SK-N-SH (cell line): ENCODE measurements around the gene AFG3L2. TPM values are rescaled to one million over a fixed set of nuclear protein-coding genes. Genes with fewer than 3 reads are reported as not detected.
A peak's percentile ranks its signal among the peaks of the same experiment; 100 is the strongest.

ENCODE experiments used
- CTCF ChIA-PET: fragments of 300-600, 350-600 bp; formaldehyde crosslinking; extraction: SDS; loops from one replicate; lab custom pipeline; 2021; lab: Yijun Ruan, JAX
- POLR2A ChIA-PET: fragments of 350-600 bp; sonication (Branson Sonifier 250); formaldehyde crosslinking; extraction: SDS; loops from one replicate; lab custom pipeline; 2020; ENCODE audit warnings: antibody characterized with exemption, inconsistent platforms; lab: Yijun Ruan, JAX
- DNase-seq: peaks from one replicate; pipeline ENCODE4 v3.0.0; 2012
- H2AFZ ChIP-seq: fragments of 200-600 bp; sonication (generic); 2 replicates; pipeline ENCODE4 v1.8.1; 2016; ENCODE audit warnings: antibody characterized with exemption, mild to moderate bottlenecking, low read depth
- H3F3A ChIP-seq: fragments of 200-600 bp; sonication (generic); replicated peaks from 2 replicates; pipeline ENCODE3; 2016; ENCODE audit warnings: antibody characterized with exemption, mild to moderate bottlenecking; ENCODE audit not compliant: insufficient read depth
- H3K27ac ChIP-seq, 2 experiments: fragments of 200-500 bp in 1 of 2; fragments of 200-600 bp in 1 of 2; sonication (Bioruptor generic) in 1 of 2; sonication (generic), shearing (Covaris generic) in 1 of 2; 2 replicates each; pipeline versions ENCODE4 v1.5.1 to v1.6.1; 2014 to 2016; ENCODE audit warnings: low read depth in 2 of 2, inconsistent platforms in 1 of 2, low read length in 1 of 2, mild to moderate bottlenecking in 1 of 2, mixed read lengths in 1 of 2
- H3K27me3 ChIP-seq: fragments of 200-600 bp; sonication (generic), shearing (Covaris generic); 2 replicates; pipeline ENCODE4 v1.6.1; 2016; ENCODE audit warnings: mixed run types; ENCODE audit not compliant: insufficient read depth
- H3K36me3 ChIP-seq, 2 experiments: fragments of 200-500 bp in 1 of 2; fragments of 200-600 bp in 1 of 2; sonication (Bioruptor generic) in 1 of 2; sonication (generic) in 1 of 2; replicated peaks in 1 of 2; 2 replicates each; pipeline versions ENCODE3 to v1.5.1; 2014 to 2016; ENCODE audit warnings: low read length in 1 of 2, mild to moderate bottlenecking in 1 of 2; ENCODE audit not compliant: insufficient read depth in 2 of 2, control insufficient read depth in 1 of 2
- H3K4me1 ChIP-seq, 2 experiments: fragments of 200-500 bp in 1 of 2; fragments of 200-600 bp in 1 of 2; sonication (Bioruptor generic) in 1 of 2; sonication (generic), shearing (Covaris generic) in 1 of 2; 2 replicates each; pipeline versions ENCODE4 v1.5.1 to v1.6.1; 2014 to 2016; ENCODE audit warnings: low read depth in 1 of 2, low read length in 1 of 2, mixed run types in 1 of 2; ENCODE audit not compliant: insufficient read depth in 2 of 2, control insufficient read depth in 1 of 2
- H3K4me2 ChIP-seq: fragments of 200-600 bp; sonication (generic), shearing (Covaris generic); 2 replicates; pipeline ENCODE4 v1.6.1; 2017; ENCODE audit warnings: mixed run types
- H3K4me3 ChIP-seq, 2 experiments: fragments of 200-500 bp in 1 of 2; fragments of 200-600 bp in 1 of 2; sonication (Bioruptor generic) in 1 of 2; sonication (generic), shearing (Covaris generic) in 1 of 2; 2 replicates each; pipeline versions ENCODE4 v1.5.1 to v1.8.1; 2014 to 2016; ENCODE audit warnings: low read depth in 2 of 2, inconsistent platforms in 1 of 2, low read length in 1 of 2, mild to moderate bottlenecking in 1 of 2, mixed read lengths in 1 of 2, moderate library complexity in 1 of 2
- H3K79me2 ChIP-seq: fragments of 200-600 bp; sonication (generic); 2 replicates; pipeline ENCODE4 v1.8.1; 2017; ENCODE audit warnings: mild to moderate bottlenecking; ENCODE audit not compliant: insufficient read depth
- H3K9ac ChIP-seq: fragments of 200-600 bp; sonication (generic); 2 replicates; pipeline ENCODE4 v1.6.1; 2017; ENCODE audit warnings: mixed run types
- H3K9me2 ChIP-seq: fragments of 200-600 bp; sonication (generic); 2 replicates; pipeline ENCODE4 v1.6.1; 2017; ENCODE audit warnings: mixed run types
- H3K9me3 ChIP-seq: fragments of 200-600 bp; sonication (generic); 2 replicates; pipeline ENCODE4 v1.6.1; 2017; ENCODE audit warnings: mixed run types, mild to moderate bottlenecking, moderate library complexity
- H4K20me1 ChIP-seq: fragments of 200-600 bp; sonication (generic); 2 replicates; pipeline ENCODE4 v1.6.1; 2017; ENCODE audit warnings: mild to moderate bottlenecking, mixed run types; ENCODE audit not compliant: insufficient read depth
- EZH2phosphoT487 ChIP-seq: fragments of 200-600 bp; sonication (generic); IDR thresholded peaks from 2 replicates; pipeline ENCODE4 v1.6.1; 2017; ENCODE audit warnings: low read depth, mixed run types, mild to moderate bottlenecking, antibody characterized with exemption, moderate library complexity, borderline replicate concordance
- JUND ChIP-seq: IDR thresholded peaks from 2 replicates; pipeline ENCODE4 v1.4.0; 2012
- MAX ChIP-seq: IDR thresholded peaks from 2 replicates; pipeline ENCODE4 v1.4.0; 2012; ENCODE audit warnings: low read depth
- MXI1 ChIP-seq: IDR thresholded peaks from 2 replicates; pipeline ENCODE4 v1.6.1; 2012; ENCODE audit warnings: mild to moderate bottlenecking, low read depth, low read length, improper control_type of control experiment
- PBX3 ChIP-seq: IDR thresholded peaks from 2 replicates; pipeline ENCODE4; 2012
- POLR2AphosphoS5 ChIP-seq: IDR thresholded peaks from 2 replicates; pipeline ENCODE4 v1.6.1; 2012; ENCODE audit warnings: low read depth, low read length
- RAD21 ChIP-seq: IDR thresholded peaks from 2 replicates; pipeline ENCODE4 v1.6.1; 2012; ENCODE audit warnings: mild to moderate bottlenecking, low read length
- RCOR1 ChIP-seq: fragments of 150-350 bp; IDR thresholded peaks from 2 replicates; pipeline ENCODE4 v1.6.1; 2017; ENCODE audit warnings: antibody characterized with exemption, low read length
- RFX5 ChIP-seq: IDR thresholded peaks from 2 replicates; pipeline ENCODE4 v1.6.1; 2012; ENCODE audit warnings: mild to moderate bottlenecking, improper control_type of control experiment, low read length
- SIN3A ChIP-seq: IDR thresholded peaks from 2 replicates; pipeline ENCODE4 v1.6.1; 2012; ENCODE audit warnings: low read depth, mild to moderate bottlenecking, low read length, moderate library complexity, borderline replicate concordance
- SMC3 ChIP-seq: IDR thresholded peaks from 2 replicates; pipeline ENCODE4 v1.6.1; 2012; ENCODE audit warnings: low read depth, low read length, improper control_type of control experiment
- WGBS: methylation state at CpG from one replicate; pipeline ENCODE4 v1.1.6; 2017; ENCODE audit warnings: low lambda C conversion rate; 5-methylcytosine and 5-hydroxymethylcytosine counted together
- polyA plus RNA-seq, 3 experiments: library from polyadenylated mRNA; depleted of rRNA; stranded (reverse); fragments of >200 nt; gene quantifications; 2 replicates each; pipeline ENCODE4 v1.2.3, GENCODE V29; 2012
- TF ChIP-seq, protein P1 (sequence below): fragments of 200-600 bp; sonication (generic); IDR thresholded peaks from 2 replicates; pipeline ENCODE4 v1.6.1; 2017; ENCODE audit warnings: antibody characterized with exemption, mild to moderate bottlenecking, moderate library complexity
- TF ChIP-seq, protein P2 (sequence below): IDR thresholded peaks from 2 replicates; pipeline ENCODE4 v1.6.1; 2012; ENCODE audit warnings: mild to moderate bottlenecking, low read depth, low read length, moderate library complexity

AFG3L2 gene
- polyA plus RNA-seq, 1 of the 3 experiments (the other 2 are of a cell fraction) = 26.0 TPM

- POLR2A ChIA-PET = interaction anchor here (1.5 kb wide), 1 partner anchor 287 kb away, joined by 4 read pairs; no protein-coding TSS in a partner anchor
- TF ChIP-seq MAX (no peak; the same call in 1 of the 2 replicates), MXI1 (peak; percentile 41), EZH2phosphoT487 (no peak), SIN3A (peak; percentile 12; the same call in 1 of the 2 replicates), RCOR1 (peak; percentile 33; the same call in 1 of the 2 replicates), JUND (no peak)
- no peaks in the 10 kb centered on the region for H3K27me3 ChIP-seq
- peak overlapping the region; percentile 77 to 90 for H3K4me3 ChIP-seq
- H3K4me1 ChIP-seq = peaks cover 3 to 16% of the 10 kb centered on the region in 2 experiments; a peak in 2 of 4 replicates
- no peaks in the 10 kb centered on the region for H3K9me2 ChIP-seq
- peak overlapping the region; percentile 93 for H3K27ac ChIP-seq
- H3K79me2 ChIP-seq = peaks cover 54% of the 10 kb centered on the region
- peak overlapping the region; percentile 53; the same call in 1 of the 2 replicates for H2AFZ ChIP-seq
- H4K20me1 ChIP-seq = peaks cover 35% of the 10 kb centered on the region
- CTCF ChIA-PET = interaction anchor here (0.7 to 2.7 kb wide), 7 partner anchors 12 to 368 kb away, joined by 3 to 11 read pairs (median 4); partner anchors contain the start of gene PRELID3A
- H3K4me2 ChIP-seq = peak overlapping the region; percentile 90
- peak overlapping the region; percentile 90 for H3K9ac ChIP-seq
- DNase-seq = peak; percentile 50
- 1% methylated on average over 41 of the region's 42 CpGs for WGBS
- H3K36me3 ChIP-seq = no peaks in the 10 kb centered on the region
- no peaks in the 10 kb centered on the region for H3K9me3 ChIP-seq
- H3F3A ChIP-seq = peaks cover 8% of the 10 kb centered on the region
Measured at GRCh38 chr18:12376034-12376753, 833 bp downstream of the AFG3L2 start.

DNA sequence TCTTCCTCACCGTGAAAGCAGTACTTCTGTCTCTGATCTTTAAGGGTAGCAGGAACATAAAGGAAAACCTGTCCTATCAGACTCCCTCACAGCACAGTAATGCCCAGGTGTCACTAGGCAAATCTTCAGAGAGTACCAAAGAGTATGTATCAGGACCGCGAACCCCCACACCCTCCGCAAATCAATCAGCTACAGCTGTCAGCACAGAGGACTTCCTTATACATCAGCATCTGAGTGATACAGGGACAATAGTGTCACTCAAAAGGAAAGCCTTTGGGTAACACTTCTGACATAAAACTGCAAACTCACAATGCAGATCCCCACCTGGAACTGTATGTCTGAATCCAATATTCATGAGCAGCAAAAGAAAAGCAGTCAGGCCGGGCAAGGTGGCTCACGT lies 2.6 kb downstream of the AFG3L2 start:
- ChIA-PET CTCF (interaction anchor here (0.8 kb wide), 1 partner anchor 16 kb away, joined by 3 read pairs; no protein-coding TSS in a partner anchor), POLR2A (no interaction called here)
- no peaks in the 10 kb centered on the region for H3K9me2 ChIP-seq

More for the DNA sequence above, 2.6 kb downstream of the AFG3L2 start:
- Histone ChIP-seq H3K9me3 (no peaks in the 10 kb centered on the region), H3K27ac (no peak overlapping the region), H3K4me1 (peaks cover 3 to 16% of the 10 kb centered on the region in 2 experiments; a peak in 2 of 4 replicates), H3K9ac (no peak overlapping the region), H3K4me2 (no peak overlapping the region), H3K4me3 (no peak overlapping the region), H4K20me1 (peaks cover 35% of the 10 kb centered on the region), H3K79me2 (peaks cover 72% of the 10 kb centered on the region), H3K36me3 (peaks cover 0 to 9% of the 10 kb centered on the region in 2 experiments), H3F3A (peaks cover 8% of the 10 kb centered on the region), H2AFZ (no peak overlapping the region), H3K27me3 (no peaks in the 10 kb centered on the region)
- WGBS = 96% methylated on average over 6 of the region's 6 CpGs
- TF ChIP-seq SMC3 (no peak), RFX5 (no peak), EZH2phosphoT487 (no peak), RAD21 (no peak), POLR2AphosphoS5 (no peak), MAX (no peak), RCOR1 (no peak), SIN3A (no peak), PBX3 (no peak)
- TF ChIP-seq, protein P1, sequence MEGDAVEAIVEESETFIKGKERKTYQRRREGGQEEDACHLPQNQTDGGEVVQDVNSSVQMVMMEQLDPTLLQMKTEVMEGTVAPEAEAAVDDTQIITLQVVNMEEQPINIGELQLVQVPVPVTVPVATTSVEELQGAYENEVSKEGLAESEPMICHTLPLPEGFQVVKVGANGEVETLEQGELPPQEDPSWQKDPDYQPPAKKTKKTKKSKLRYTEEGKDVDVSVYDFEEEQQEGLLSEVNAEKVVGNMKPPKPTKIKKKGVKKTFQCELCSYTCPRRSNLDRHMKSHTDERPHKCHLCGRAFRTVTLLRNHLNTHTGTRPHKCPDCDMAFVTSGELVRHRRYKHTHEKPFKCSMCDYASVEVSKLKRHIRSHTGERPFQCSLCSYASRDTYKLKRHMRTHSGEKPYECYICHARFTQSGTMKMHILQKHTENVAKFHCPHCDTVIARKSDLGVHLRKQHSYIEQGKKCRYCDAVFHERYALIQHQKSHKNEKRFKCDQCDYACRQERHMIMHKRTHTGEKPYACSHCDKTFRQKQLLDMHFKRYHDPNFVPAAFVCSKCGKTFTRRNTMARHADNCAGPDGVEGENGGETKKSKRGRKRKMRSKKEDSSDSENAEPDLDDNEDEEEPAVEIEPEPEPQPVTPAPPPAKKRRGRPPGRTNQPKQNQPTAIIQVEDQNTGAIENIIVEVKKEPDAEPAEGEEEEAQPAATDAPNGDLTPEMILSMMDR = no peak
- TF ChIP-seq, protein P2, sequence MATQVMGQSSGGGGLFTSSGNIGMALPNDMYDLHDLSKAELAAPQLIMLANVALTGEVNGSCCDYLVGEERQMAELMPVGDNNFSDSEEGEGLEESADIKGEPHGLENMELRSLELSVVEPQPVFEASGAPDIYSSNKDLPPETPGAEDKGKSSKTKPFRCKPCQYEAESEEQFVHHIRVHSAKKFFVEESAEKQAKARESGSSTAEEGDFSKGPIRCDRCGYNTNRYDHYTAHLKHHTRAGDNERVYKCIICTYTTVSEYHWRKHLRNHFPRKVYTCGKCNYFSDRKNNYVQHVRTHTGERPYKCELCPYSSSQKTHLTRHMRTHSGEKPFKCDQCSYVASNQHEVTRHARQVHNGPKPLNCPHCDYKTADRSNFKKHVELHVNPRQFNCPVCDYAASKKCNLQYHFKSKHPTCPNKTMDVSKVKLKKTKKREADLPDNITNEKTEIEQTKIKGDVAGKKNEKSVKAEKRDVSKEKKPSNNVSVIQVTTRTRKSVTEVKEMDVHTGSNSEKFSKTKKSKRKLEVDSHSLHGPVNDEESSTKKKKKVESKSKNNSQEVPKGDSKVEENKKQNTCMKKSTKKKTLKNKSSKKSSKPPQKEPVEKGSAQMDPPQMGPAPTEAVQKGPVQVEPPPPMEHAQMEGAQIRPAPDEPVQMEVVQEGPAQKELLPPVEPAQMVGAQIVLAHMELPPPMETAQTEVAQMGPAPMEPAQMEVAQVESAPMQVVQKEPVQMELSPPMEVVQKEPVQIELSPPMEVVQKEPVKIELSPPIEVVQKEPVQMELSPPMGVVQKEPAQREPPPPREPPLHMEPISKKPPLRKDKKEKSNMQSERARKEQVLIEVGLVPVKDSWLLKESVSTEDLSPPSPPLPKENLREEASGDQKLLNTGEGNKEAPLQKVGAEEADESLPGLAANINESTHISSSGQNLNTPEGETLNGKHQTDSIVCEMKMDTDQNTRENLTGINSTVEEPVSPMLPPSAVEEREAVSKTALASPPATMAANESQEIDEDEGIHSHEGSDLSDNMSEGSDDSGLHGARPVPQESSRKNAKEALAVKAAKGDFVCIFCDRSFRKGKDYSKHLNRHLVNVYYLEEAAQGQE = no peak
- no peak for DNase-seq
